NB4 (cell line): ENCODE results near the gene NUP160.
"Not testable (repeated sequence)": the region's sequence is repeated elsewhere in the genome, so short reads cannot be mapped to it uniquely, and the experiment has no call there.

Experiments
- CTCF ChIP-seq: IDR thresholded peaks from one replicate; pipeline ENCODE4 v1.5.1; 2012; ENCODE audit warnings: low read depth, low read length
- MAX ChIP-seq: IDR thresholded peaks from 2 replicates; pipeline ENCODE4 v1.6.1; 2011; ENCODE audit warnings: low read depth, low read length
- MYC ChIP-seq: IDR thresholded peaks from 2 replicates; pipeline ENCODE4 v1.6.1; 2011; ENCODE audit warnings: low read depth, low read length

DNA sequence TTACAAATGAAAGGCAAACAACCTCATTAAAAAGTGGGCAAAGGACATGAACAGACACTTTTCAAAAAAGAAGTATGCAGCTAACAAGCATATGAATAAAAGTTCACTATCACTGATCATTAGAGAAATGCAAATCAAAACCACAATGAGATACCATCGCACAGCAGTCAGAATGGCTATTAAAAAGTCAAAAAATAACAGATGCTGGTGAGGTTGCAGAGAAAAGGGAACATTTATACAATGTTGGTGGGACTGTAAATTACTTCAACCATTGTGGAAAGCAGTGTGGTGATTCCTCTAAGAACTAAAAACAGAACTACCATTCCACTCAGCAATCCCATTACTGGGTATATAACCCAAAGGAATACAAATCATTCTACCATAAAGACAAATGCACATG is 18.1 kb downstream of the NUP160 start:
- TF ChIP-seq CTCF, MAX, MYC: not testable (repeated sequence)
